Smooth muscle cell (in vitro differentiated cells): Measurements from ENCODE around the gene BMAL2. TPM values are rescaled to one million over a fixed set of nuclear protein-coding genes. Genes with fewer than 3 reads are reported as not detected.
A peak's percentile ranks its signal among the peaks of the same experiment; 100 is the strongest.

Source experiments
- DNase-seq: peaks from one replicate; lab custom pipeline; 2025; ENCODE audit not compliant: unreplicated experiment; lab: John Stamatoyannopoulos, UW
- H2AFZ ChIP-seq: fragments of 200-600 bp; sonication (generic); 2 replicates; pipeline ENCODE4 v1.6.0; 2016; ENCODE audit warnings: antibody characterized with exemption, low read depth, mild to moderate bottlenecking
- H3F3A ChIP-seq: fragments of 200-600 bp; sonication (generic); 2 replicates; pipeline ENCODE4 v1.6.0; 2017; ENCODE audit warnings: antibody characterized with exemption, low read depth
- H3K27ac ChIP-seq: fragments of 200-600 bp; sonication (generic); 2 replicates; pipeline ENCODE4 v1.5.1; 2016; ENCODE audit warnings: low read depth, mild to moderate bottlenecking
- H3K27me3 ChIP-seq: fragments of 200-600 bp; sonication (generic); 2 replicates; pipeline ENCODE4 v1.6.1; 2016; ENCODE audit warnings: low read depth, mild to moderate bottlenecking
- H3K36me3 ChIP-seq: fragments of 200-600 bp; sonication (generic); 2 replicates; pipeline ENCODE4 v1.5.1; 2016; ENCODE audit warnings: low read depth
- H3K4me1 ChIP-seq: fragments of 200-600 bp; sonication (generic); 2 replicates; pipeline ENCODE4 v1.5.1; 2016; ENCODE audit warnings: low read depth
- H3K4me2 ChIP-seq: fragments of 200-600 bp; sonication (generic); 2 replicates; pipeline ENCODE4 v1.6.0; 2016; ENCODE audit warnings: mild to moderate bottlenecking
- H3K4me3 ChIP-seq: fragments of 200-600 bp; sonication (generic); 2 replicates; pipeline ENCODE4 v1.5.1; 2016; ENCODE audit warnings: mild to moderate bottlenecking
- H3K79me2 ChIP-seq: fragments of 200-600 bp; sonication (generic); 2 replicates; pipeline ENCODE4 v1.6.0; 2016; ENCODE audit warnings: low read depth, mild to moderate bottlenecking
- H3K9ac ChIP-seq: fragments of 200-600 bp; sonication (generic); 2 replicates; pipeline ENCODE4 v1.6.0; 2016; ENCODE audit warnings: low read depth
- H3K9me3 ChIP-seq: fragments of 200-600 bp; sonication (generic); replicated peaks from 2 replicates; pipeline ENCODE4 v1.5.1; 2016; ENCODE audit warnings: low read depth
- H4K20me1 ChIP-seq: fragments of 200-600 bp; sonication (generic); 2 replicates; pipeline ENCODE4 v1.6.0; 2016; ENCODE audit warnings: low read depth
- CTCF ChIP-seq: fragments of 200-600 bp; sonication (generic); IDR thresholded peaks from 2 replicates; pipeline ENCODE4 v1.5.1; 2017; ENCODE audit warnings: borderline replicate concordance, mild to moderate bottlenecking, antibody characterized with exemption; ENCODE audit not compliant: insufficient read depth, poor library complexity, severe bottlenecking
- WGBS: methylation state at CpG from one replicate; pipeline ENCODE4 v1.1.7; 2016; ENCODE audit warnings: low lambda C conversion rate; 5-methylcytosine and 5-hydroxymethylcytosine counted together
- polyA plus RNA-seq: library from polyadenylated mRNA; unstranded; fragments of >200 nt; fragmentation: Nextera tagmentation; extraction: Ambion mirVana; gene quantifications from 2 replicates; pipeline ENCODE4 v1.2.1, GENCODE V29; 2016
- total RNA-seq: library from RNA; depleted of rRNA; stranded (reverse); fragments of >200 nt; gene quantifications from 2 replicates; pipeline ENCODE4 v1.2.3, GENCODE V29; 2014

The BMAL2 gene
- total and polyA plus RNA-seq, 2 experiments from 2014 or later: 6.2 to 13.6 TPM

DNA sequence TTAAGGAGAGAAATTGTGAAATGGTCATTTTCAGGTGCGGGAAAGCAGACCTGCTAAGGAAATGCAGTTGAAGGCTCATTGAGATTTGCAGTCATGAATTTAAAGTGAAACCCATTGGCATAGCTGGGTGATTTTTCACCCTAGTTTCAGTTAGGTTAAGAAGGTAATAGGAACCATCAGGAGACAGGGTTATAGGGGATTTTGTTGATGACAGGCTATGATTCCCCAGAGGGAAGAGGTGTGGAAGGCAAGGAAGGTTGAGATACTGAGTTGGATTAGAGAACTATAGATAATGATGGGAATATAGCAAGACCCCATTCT, 22.7 kb upstream of the BMAL2 start:
- no peak for DNase-seq
- no peak for TF ChIP-seq CTCF
- no peak overlapping the region for H3K9ac ChIP-seq
- H3K4me3 ChIP-seq: no peak overlapping the region
- no peak overlapping the region for H2AFZ ChIP-seq
- no peak overlapping the region for H3K4me2 ChIP-seq
- peaks cover 8% of the 10 kb centered on the region for H3F3A ChIP-seq
- WGBS: 97% methylated on average over 1 of the region's 1 CpG
- H4K20me1 ChIP-seq: peaks cover 46% of the 10 kb centered on the region
- H3K4me1 ChIP-seq: no peaks in the 10 kb centered on the region
- H3K9me3 ChIP-seq: no peaks in the 10 kb centered on the region
- peaks cover 60% of the 10 kb centered on the region for H3K36me3 ChIP-seq
- no peak overlapping the region for H3K27ac ChIP-seq
- H3K27me3 ChIP-seq: no peaks in the 10 kb centered on the region
- H3K79me2 ChIP-seq: peaks cover 33% of the 10 kb centered on the region

DNA sequence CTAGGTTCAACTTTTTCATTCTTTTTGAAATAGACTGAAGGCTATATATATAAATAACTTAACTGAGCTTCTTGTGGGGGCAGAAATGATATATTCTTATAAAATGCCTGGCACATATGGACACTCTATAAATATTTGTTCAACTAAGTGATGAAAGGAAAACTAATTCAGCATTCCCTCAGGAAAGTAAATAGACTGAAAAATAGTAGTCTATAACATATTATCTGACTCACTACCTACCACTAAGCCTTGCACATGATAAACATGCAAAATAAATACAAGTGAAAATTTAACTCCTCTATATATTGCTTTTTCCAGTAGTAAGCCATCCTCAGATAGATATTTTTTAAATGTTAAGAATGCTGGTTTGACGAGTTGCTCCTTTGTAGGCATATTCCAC, 15.7 kb upstream of the BMAL2 start:
- WGBS: 83% methylated on average over 1 of the region's 1 CpG

DNA sequence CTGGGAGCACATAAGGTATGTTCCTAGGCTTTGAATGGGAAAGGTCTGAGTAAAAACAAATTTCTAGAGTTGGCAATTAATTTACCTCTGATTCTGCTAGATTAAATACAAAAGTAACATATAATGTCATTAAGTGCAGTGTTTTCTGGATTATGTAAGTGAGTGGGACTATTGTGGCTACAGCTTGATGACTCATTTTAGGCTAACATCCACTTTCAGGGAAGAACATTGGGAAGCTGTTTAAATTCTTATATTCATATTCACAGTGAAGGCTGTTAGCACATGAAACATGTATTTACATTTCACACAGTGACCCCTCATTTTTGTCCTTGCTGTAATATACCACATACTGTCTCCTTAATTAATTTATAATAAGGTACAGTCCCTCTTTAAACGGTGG, 13.2 kb upstream of the BMAL2 start:
- H3K4me1 ChIP-seq: peaks cover 4% of the 10 kb centered on the region
- peaks cover 67% of the 10 kb centered on the region for H4K20me1 ChIP-seq
- H3K4me3 ChIP-seq: no peak overlapping the region
- H3F3A ChIP-seq: peaks cover 28% of the 10 kb centered on the region
- 58% methylated on average over 1 of the region's 1 CpG for WGBS
- H3K36me3 ChIP-seq: peaks cover 48% of the 10 kb centered on the region
- H3K27me3 ChIP-seq: no peaks in the 10 kb centered on the region
- H3K9me3 ChIP-seq: no peaks in the 10 kb centered on the region
- peaks cover 18% of the 10 kb centered on the region for H3K79me2 ChIP-seq
- DNase-seq: no peak
- no peak overlapping the region for H3K9ac ChIP-seq
- no peak overlapping the region for H2AFZ ChIP-seq
- H3K27ac ChIP-seq: peak overlapping the region; percentile 46
- TF ChIP-seq CTCF: no peak
- H3K4me2 ChIP-seq: no peak overlapping the region

More for the DNA sequence above, 15.7 kb upstream of the BMAL2 start:
- Histone ChIP-seq H3F3A (peaks cover 24% of the 10 kb centered on the region), H3K79me2 (peaks cover 12% of the 10 kb centered on the region), H3K9me3 (no peaks in the 10 kb centered on the region), H3K27ac (peak overlapping the region; percentile 31), H4K20me1 (peaks cover 55% of the 10 kb centered on the region), H3K4me2 (no peak overlapping the region), H3K9ac (no peak overlapping the region), H3K4me3 (no peak overlapping the region), H3K36me3 (peaks cover 50% of the 10 kb centered on the region), H3K4me1 (peaks cover 4% of the 10 kb centered on the region), H3K27me3 (no peaks in the 10 kb centered on the region), H2AFZ (no peak overlapping the region)
- no peak for DNase-seq
- TF ChIP-seq CTCF: no peak

DNA sequence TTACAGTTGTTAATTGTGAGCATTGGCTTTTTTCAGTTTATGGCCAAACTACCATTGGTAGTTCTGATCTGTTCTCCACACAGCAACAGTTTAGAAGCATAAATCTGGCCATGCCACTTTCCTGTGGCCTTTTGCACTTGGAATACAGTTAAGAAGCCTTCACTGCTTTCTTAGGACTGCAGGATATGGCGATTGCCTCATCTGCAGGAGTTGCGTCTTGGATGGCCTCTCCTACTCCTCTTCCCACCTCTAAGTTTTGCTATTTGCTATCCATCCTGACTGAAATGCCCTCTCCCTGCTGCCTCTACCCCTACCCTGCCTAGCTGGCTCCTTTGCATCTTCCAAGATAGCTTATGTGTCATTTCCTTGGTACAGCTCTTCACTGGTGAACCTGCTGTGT, 12.8 kb upstream of the BMAL2 start:
- Histone ChIP-seq H3K27me3 (no peaks in the 10 kb centered on the region), H3K9me3 (no peaks in the 10 kb centered on the region), H4K20me1 (peaks cover 71% of the 10 kb centered on the region), H3K9ac (no peak overlapping the region), H3F3A (peaks cover 28% of the 10 kb centered on the region), H3K36me3 (peaks cover 46% of the 10 kb centered on the region), H3K4me3 (no peak overlapping the region), H3K27ac (peak overlapping the region; percentile 46), H2AFZ (no peak overlapping the region), H3K4me2 (no peak overlapping the region), H3K79me2 (peaks cover 18% of the 10 kb centered on the region), H3K4me1 (peaks cover 4% of the 10 kb centered on the region)
- WGBS: 85% methylated on average over 2 of the region's 2 CpGs
- no peak for TF ChIP-seq CTCF
- no peak for DNase-seq
